Prostate gland (tissue), 2 donors: ENCODE measurements around the gene AMOTL2. TPM values are rescaled to one million over a fixed set of nuclear protein-coding genes. Genes with fewer than 3 reads are reported as not detected.

ENCODE experiments used
- DNase-seq: peaks from one replicate; pipeline ENCODE4 v3.0.0-alpha.2; 2019; ENCODE audit warnings: low spot score
- H3K27ac ChIP-seq, 2 donors: fragments of 200-600 bp; sonication (generic); 2 replicates each; pipeline ENCODE4 v1.5.1; 2017 to 2019
- H3K27me3 ChIP-seq: fragments of 200-600 bp; sonication (generic); replicated peaks from 2 replicates; pipeline ENCODE4 v1.5.1; 2019; ENCODE audit not compliant: insufficient read depth
- H3K36me3 ChIP-seq, 2 donors: fragments of 200-600 bp; sonication (generic); 1 replicate in 1 of 2; 2 replicates in 1 of 2; pipeline versions ENCODE4 v1.5.1 to v1.8.1; 2017 to 2019
- H3K4me1 ChIP-seq: fragments of 200-600 bp; sonication (generic); replicated peaks from 2 replicates; pipeline ENCODE4 v1.5.1; 2019
- H3K4me3 ChIP-seq, 2 donors: fragments of 200-600 bp; sonication (generic); 2 replicates each; pipeline ENCODE4 v1.5.1; 2017 to 2019
- H3K9me3 ChIP-seq: fragments of 200-600 bp; sonication (generic); 2 replicates; pipeline ENCODE4 v1.5.1; 2017
- POLR2A ChIP-seq: fragments of 450-650 bp; IDR thresholded peaks from one replicate; pipeline ENCODE4 v1.6.1; 2016; ENCODE audit warnings: antibody characterized with exemption, mild to moderate bottlenecking
- POLR2AphosphoS5 ChIP-seq: sonication (generic); formaldehyde crosslinking; IDR thresholded peaks from one replicate; pipeline ENCODE4 v1.6.1; 2017; ENCODE audit warnings: antibody characterized with exemption
- WGBS: methylation state at CpG from one replicate; pipeline ENCODE4 v1.1.5; 2018; 5-methylcytosine and 5-hydroxymethylcytosine counted together
- intact Hi-C: fragments of 100-400 bp; cut with DNase I; formaldehyde crosslinking; loops from one replicate; pipeline ENCODE4 v1.14.2; 2022
- total RNA-seq, 2 donors: library from RNA; depleted of rRNA; stranded (reverse); fragments of >200 nt; gene quantifications; one replicate each; pipeline ENCODE4 v1.1.0, GENCODE V29; 2016
- TF ChIP-seq, protein P1 (sequence below), 4 experiments: fragments of 200-600 bp in 2 of 4; fragments of 450-650 bp in 2 of 4; sonication (generic) in 2 of 4; IDR thresholded peaks; 1 replicate in 3 of 4; 2 replicates in 1 of 4; pipeline ENCODE4 v1.5.1; 2016 to 2019; ENCODE audit warnings: antibody characterized with exemption in 4 of 4, mild to moderate bottlenecking in 2 of 4, moderate library complexity in 2 of 4

Gene AMOTL2
- total RNA-seq, 2 donors from 2014 or later, result 86.1 to 92.8 TPM

DNA sequence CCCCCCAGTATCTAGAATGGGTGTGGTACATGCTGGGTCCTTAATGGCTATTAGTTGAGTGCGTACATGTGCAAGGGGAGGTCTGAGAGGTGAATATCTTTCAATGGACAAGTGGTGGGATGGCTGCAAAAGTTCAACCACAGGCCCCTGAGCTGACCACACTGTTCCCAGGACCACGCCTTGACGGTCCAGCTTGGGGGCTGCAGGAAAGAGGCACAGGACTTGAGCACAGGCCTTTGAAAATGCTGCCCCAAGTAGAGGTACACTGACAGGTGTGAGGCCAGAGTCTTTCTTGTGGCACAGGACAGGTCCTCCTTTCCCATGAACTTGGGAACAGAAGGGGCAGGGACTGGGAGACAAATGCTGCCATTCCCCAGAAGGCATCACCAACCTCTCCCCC lies 24.0 kb downstream of the AMOTL2 start:
- Histone ChIP-seq H3K4me1 (no peaks in the 10 kb centered on the region), H3K4me3 (no peak overlapping the region)

DNA sequence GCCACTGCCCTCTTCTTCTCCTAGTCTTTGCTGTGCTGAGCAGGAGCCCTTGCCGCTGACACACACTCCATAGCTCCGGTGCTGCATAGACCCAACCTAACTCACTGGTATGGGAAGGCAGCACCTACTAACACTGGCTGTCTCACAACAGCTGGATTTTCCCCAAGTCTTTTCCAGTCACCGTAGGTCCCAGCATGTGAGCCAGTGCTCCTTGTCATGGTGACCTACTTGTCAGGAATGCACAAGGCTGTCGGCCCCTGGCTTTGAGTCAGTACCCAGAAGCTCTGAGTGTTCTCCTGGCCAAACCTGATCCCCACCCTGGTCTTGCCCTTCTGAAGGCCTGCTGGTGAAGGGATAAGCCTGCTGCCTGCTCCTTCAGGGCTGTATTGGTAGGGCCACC lies 25.7 kb downstream of the AMOTL2 start:
- H3K4me1 ChIP-seq, result no peaks in the 10 kb centered on the region
- no peak overlapping the region for H3K27ac ChIP-seq
- WGBS, result 52% methylated on average over 4 of the region's 4 CpGs

More for the DNA sequence above, 24.0 kb downstream of the AMOTL2 start:
- TF ChIP-seq, protein P1, sequence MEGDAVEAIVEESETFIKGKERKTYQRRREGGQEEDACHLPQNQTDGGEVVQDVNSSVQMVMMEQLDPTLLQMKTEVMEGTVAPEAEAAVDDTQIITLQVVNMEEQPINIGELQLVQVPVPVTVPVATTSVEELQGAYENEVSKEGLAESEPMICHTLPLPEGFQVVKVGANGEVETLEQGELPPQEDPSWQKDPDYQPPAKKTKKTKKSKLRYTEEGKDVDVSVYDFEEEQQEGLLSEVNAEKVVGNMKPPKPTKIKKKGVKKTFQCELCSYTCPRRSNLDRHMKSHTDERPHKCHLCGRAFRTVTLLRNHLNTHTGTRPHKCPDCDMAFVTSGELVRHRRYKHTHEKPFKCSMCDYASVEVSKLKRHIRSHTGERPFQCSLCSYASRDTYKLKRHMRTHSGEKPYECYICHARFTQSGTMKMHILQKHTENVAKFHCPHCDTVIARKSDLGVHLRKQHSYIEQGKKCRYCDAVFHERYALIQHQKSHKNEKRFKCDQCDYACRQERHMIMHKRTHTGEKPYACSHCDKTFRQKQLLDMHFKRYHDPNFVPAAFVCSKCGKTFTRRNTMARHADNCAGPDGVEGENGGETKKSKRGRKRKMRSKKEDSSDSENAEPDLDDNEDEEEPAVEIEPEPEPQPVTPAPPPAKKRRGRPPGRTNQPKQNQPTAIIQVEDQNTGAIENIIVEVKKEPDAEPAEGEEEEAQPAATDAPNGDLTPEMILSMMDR (IDR thresholded peaks at IDR 0.05), result no peak
- TF ChIP-seq POLR2AphosphoS5 (no peak), POLR2A (no peak)
- Histone ChIP-seq H3K9me3 (no peaks in the 10 kb centered on the region), H3K27ac (peak overlapping the region in 1 of 2 donors; percentile 22), H3K27me3 (no peaks in the 10 kb centered on the region), H3K36me3 (no peaks in the 10 kb centered on the region)
- 96% methylated on average over 3 of the region's 3 CpGs for WGBS
- intact Hi-C loops, result no loop called here
- DNase-seq, result no peak

DNA sequence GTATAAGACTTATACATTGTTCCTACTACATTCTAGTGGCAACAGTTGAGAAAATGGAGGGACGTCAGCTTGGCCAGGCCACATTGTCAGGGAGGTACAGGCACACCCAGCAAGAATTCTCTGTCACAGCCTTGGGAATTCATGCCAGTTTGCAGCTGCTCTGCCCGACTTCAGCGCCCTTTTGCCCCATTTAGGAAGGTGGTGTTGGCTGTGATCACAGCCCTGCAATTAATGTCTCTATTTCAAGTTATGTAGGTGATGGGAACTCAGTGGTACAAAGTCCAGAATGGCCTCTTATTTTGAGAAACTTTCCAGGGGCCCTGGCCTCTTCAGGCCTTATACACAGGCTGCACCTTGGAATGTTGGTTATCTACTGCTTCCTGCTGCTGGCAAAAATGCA lies 26.7 kb downstream of the AMOTL2 start:
- no peak for TF ChIP-seq POLR2A
- TF ChIP-seq, protein P1 (IDR thresholded peaks at IDR 0.05), result no peak
- no peak for TF ChIP-seq POLR2AphosphoS5
- WGBS, result 81% methylated on average over 3 of the region's 3 CpGs
- no peaks in the 10 kb centered on the region for H3K27me3 ChIP-seq
- H3K9me3 ChIP-seq, result no peaks in the 10 kb centered on the region
- no peak overlapping the region for H3K4me3 ChIP-seq
- H3K36me3 ChIP-seq, result no peaks in the 10 kb centered on the region
- DNase-seq, result no peak
- intact Hi-C loops, result no loop called here
- H3K4me1 ChIP-seq, result no peaks in the 10 kb centered on the region
- H3K27ac ChIP-seq, result no peak overlapping the region

More for the DNA sequence above, 25.7 kb downstream of the AMOTL2 start:
- intact Hi-C loops, result no loop called here
- no peaks in the 10 kb centered on the region for H3K9me3 ChIP-seq
- no peak for DNase-seq
- H3K36me3 ChIP-seq, result no peaks in the 10 kb centered on the region
- TF ChIP-seq, protein P1 (IDR thresholded peaks at IDR 0.05), result no peak
- TF ChIP-seq POLR2A (no peak), POLR2AphosphoS5 (no peak)
- H3K27me3 ChIP-seq, result no peaks in the 10 kb centered on the region
- no peak overlapping the region for H3K4me3 ChIP-seq

DNA sequence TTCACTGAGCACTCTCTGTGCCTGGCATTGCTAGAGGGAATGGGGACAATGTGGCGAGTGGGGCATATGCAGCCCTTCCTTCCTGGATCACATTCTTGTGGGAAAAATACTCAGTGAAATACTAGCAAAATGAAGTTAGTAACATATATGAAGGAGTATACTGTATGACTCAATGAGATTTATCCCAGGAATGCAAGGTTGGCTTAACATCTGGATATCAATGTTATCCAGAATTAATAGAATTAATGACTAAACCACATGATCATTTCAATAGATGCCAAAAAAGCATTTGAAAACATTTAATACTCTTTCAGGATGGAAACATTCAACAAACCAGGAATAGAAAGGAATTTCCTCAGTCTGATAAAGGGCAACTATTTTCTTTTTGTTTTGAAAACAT lies 27.5 kb downstream of the AMOTL2 start:
- intact Hi-C loops, result no loop called here
- TF ChIP-seq POLR2A, result no peak
- TF ChIP-seq, protein P1 (IDR thresholded peaks at IDR 0.05), result no peak
- TF ChIP-seq POLR2AphosphoS5, result no peak
- Histone ChIP-seq H3K27ac (no peak overlapping the region), H3K4me1 (no peaks in the 10 kb centered on the region), H3K4me3 (no peak overlapping the region), H3K36me3 (no peaks in the 10 kb centered on the region), H3K27me3 (no peaks in the 10 kb centered on the region), H3K9me3 (no peaks in the 10 kb centered on the region)
- DNase-seq, result no peak
- 0% methylated on average over 1 of the region's 1 CpG for WGBS

DNA sequence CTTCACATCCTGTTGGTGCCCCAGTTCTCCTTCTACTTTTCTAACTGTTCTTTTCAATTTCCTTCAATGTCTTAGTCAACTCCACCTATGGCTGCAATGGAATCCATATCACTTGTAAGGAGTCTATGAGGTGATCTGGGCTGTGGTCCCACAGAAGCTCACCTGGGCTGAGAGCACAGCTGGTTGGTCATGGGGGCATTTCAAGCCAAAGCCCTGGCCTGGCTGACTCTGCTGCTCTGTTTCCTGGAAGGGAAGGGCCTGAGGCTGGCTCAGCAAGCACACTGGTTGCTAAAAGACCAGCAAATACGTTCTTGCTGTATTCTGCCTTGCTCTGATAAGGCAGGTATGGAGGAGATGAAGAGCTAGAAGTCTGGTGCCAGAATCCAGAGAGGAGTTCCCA lies 29.0 kb downstream of the AMOTL2 start:
- Histone ChIP-seq H3K9me3 (no peaks in the 10 kb centered on the region), H3K27ac (no peak overlapping the region), H3K36me3 (no peaks in the 10 kb centered on the region), H3K27me3 (no peaks in the 10 kb centered on the region), H3K4me3 (no peak overlapping the region), H3K4me1 (no peaks in the 10 kb centered on the region)
- DNase-seq, result no peak
- intact Hi-C loops, result no loop called here
- 87% methylated on average over 1 of the region's 1 CpG for WGBS
- TF ChIP-seq, protein P1 (IDR thresholded peaks at IDR 0.05), result no peak
- no peak for TF ChIP-seq POLR2A
